Stimulated activated naive CD8-positive, alpha-beta T cell treated with anti-CD3 and anti-CD28 coated beads, Interleukin-15, amount 100 ng/mL, for 72 hours (primary cell): ENCODE measurements around the gene EBF3.

ENCODE experiments used
- ATAC-seq: fragments of 150-1000 bp; cut with Tn5 transposase; 2 replicates; pipeline ENCODE4 v1.10.0; 2021; ENCODE audit warnings: mild to moderate bottlenecking, moderate library complexity
- DNase-seq, 2 donors: peaks; one replicate each; pipeline ENCODE4 v3.0.0; 2021 to 2022
- H3K27ac Mint-ChIP-seq, 2 donors: one replicate each; pipeline ENCODE4 v1.8.0; 2022; ENCODE audit warnings: mild to moderate bottlenecking in 2 of 2, mixed read lengths in 2 of 2, moderate library complexity in 2 of 2
- H3K27me3 Mint-ChIP-seq: one replicate; pipeline ENCODE4 v1.8.0; 2022; ENCODE audit warnings: mixed read lengths
- H3K4me1 Mint-ChIP-seq: one replicate; pipeline ENCODE4 v1.8.0; 2022; ENCODE audit warnings: mild to moderate bottlenecking, mixed read lengths
- H3K4me3 Mint-ChIP-seq, 2 donors: one replicate each; pipeline ENCODE4 v1.8.0; 2022; ENCODE audit warnings: mild to moderate bottlenecking in 2 of 2, mixed read lengths in 2 of 2, moderate library complexity in 1 of 2
- H3K9me3 Mint-ChIP-seq, 2 donors: one replicate each; pipeline ENCODE4 v1.8.0; 2022; ENCODE audit warnings: mixed read lengths in 2 of 2

The EBF3 gene

DNA sequence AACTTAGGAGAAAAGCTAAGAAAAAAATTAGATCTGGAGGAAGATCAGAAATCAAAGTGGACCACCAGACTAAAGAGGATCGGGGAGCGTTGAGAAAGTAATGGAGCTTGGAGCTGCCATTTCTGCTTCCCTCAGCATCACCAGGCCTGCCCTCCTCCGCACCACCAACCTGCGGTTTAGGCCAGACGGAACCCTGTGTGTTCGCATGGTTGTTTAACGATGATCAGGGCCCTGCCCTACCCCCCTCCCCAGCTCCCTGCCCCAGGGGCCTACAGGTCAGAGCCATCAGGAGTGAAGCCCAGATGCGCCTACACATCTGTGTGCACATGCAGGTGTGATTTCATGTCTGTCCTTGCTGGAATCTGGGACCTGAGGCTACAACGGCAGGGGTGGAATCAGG lies 45.7 kb downstream of the EBF3 start:
- no peaks in the 10 kb centered on the region for H3K9me3 Mint-ChIP-seq

DNA sequence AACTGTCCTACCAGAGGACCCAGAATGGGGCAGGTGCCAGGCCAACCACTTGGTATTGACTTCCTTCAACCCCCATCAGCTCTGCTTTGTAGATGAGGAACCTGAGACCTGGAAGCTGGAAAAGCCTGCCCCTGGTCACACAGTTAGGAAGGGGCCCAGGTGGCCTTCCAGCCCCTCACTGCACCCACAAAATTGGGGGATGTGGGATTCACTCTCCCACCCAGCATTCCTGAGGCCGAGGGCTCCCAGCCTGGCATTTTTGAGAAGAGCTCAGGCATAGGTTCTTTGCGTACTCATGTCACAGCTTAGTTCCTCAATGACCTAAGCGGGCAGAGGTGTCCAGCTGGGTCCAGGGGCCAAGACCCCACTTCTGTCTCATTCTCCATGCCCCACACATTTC lies 46.1 kb downstream of the EBF3 start:
- ATAC-seq: no peak
- H3K4me3 Mint-ChIP-seq: no peak overlapping the region
- no peaks in the 10 kb centered on the region for H3K4me1 Mint-ChIP-seq
- no peak overlapping the region for H3K27ac Mint-ChIP-seq
- no peak for DNase-seq
- no peaks in the 10 kb centered on the region for H3K27me3 Mint-ChIP-seq
- no peaks in the 10 kb centered on the region for H3K9me3 Mint-ChIP-seq

More for the DNA sequence above, 45.7 kb downstream of the EBF3 start:
- Mint-ChIP-seq H3K27me3 (no peaks in the 10 kb centered on the region), H3K4me3 (no peak overlapping the region), H3K27ac (no peak overlapping the region), H3K4me1 (no peaks in the 10 kb centered on the region)
- no peak for DNase-seq
- ATAC-seq: no peak

DNA sequence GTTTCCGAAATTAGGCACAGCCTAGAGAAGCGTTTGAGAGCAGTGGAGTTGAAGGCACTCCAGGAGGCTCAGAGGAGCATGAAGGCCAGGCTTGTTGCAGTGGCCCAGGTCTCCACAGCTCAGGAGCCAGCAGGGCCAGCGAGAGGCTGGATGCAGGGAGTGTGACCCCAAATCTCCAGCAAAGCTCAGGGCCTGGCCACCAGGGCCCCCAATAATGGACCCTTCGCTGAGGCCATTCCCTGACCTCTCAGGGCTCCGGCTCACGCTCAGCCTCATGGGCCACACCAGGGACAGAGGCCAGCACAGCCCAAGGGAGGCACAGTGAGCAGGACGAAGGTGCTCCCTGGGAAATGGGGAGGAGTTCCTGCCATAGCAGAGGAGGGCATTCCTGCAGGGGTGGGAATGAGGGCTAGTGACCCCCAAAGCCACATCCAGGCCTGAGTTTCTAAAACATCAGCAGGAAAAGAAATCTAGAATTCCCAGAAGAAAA lies 47.5 kb downstream of the EBF3 start:
- no peaks in the 10 kb centered on the region for H3K4me1 Mint-ChIP-seq
- H3K4me3 Mint-ChIP-seq: no peak overlapping the region
- no peak overlapping the region for H3K27ac Mint-ChIP-seq
- ATAC-seq (no peak), DNase-seq (no peak)
- no peaks in the 10 kb centered on the region for H3K27me3 Mint-ChIP-seq
- no peaks in the 10 kb centered on the region for H3K9me3 Mint-ChIP-seq

DNA sequence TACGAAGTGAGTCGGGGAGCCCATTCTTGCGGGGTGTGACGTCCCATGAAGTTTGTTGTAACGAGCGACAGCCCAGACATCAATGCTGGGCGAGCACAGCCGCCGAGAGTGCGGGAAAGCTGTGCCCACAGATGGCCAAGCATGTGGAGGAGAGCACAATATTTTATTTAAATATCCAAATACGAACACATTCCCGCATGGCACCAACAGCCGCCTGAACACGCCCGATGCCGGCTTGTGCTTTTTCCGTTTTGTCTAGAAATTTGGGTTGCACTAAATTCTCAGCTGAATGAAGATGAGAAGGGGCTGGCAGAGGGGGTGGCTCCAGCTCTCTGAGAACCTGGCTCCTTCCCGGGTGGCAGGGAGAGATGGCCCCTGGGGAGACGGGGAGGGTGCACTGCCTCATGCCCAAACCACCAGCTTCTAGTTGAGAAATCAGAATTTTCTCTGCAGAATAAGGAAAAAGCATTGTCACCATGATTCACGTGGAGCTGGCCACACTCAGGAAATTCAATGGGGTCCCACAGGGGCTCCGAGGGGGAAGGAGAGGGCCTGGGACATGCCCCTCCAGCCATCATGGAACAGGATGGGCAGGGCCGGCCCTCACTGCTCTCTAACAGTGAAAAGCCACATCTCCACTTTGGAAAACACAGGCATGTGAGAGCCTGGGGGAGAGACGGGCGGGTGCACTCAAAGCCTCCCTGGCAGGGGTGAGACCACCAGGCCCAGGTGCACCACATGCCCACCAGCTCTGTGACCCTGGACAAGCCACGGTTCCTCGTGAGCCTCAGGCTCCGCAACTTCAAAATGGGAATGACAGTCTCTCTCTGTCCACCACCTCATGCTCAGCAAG lies 48.3 kb downstream of the EBF3 start:
- ATAC-seq (no peak), DNase-seq (no peak)
- Mint-ChIP-seq H3K4me1 (no peaks in the 10 kb centered on the region), H3K9me3 (no peaks in the 10 kb centered on the region), H3K27ac (no peak overlapping the region), H3K4me3 (no peak overlapping the region), H3K27me3 (no peaks in the 10 kb centered on the region)

DNA sequence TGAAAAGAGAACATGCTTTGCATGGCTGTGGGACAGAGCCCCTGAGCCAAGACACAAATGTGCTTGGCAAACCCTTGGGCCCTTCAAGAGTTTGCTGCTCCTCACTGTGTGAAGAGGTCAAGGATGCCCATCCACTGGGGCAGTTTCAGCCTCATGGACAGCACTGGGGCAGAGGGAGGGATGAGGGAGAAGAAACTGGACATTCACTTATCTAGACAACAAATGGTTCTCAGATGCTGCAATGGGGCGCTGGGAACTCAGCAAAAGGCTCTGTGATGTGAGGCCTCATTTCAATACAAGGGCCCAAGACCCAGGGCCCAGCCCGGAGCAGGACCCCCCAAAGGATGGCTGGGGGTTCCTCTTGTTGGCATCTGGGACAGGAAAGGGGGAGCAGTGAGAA lies 49.1 kb downstream of the EBF3 start:
- no peak overlapping the region for H3K4me3 Mint-ChIP-seq
- H3K27me3 Mint-ChIP-seq: no peaks in the 10 kb centered on the region
- no peak overlapping the region for H3K27ac Mint-ChIP-seq
- no peaks in the 10 kb centered on the region for H3K9me3 Mint-ChIP-seq
- DNase-seq: no peak
- no peaks in the 10 kb centered on the region for H3K4me1 Mint-ChIP-seq
- no peak for ATAC-seq

DNA sequence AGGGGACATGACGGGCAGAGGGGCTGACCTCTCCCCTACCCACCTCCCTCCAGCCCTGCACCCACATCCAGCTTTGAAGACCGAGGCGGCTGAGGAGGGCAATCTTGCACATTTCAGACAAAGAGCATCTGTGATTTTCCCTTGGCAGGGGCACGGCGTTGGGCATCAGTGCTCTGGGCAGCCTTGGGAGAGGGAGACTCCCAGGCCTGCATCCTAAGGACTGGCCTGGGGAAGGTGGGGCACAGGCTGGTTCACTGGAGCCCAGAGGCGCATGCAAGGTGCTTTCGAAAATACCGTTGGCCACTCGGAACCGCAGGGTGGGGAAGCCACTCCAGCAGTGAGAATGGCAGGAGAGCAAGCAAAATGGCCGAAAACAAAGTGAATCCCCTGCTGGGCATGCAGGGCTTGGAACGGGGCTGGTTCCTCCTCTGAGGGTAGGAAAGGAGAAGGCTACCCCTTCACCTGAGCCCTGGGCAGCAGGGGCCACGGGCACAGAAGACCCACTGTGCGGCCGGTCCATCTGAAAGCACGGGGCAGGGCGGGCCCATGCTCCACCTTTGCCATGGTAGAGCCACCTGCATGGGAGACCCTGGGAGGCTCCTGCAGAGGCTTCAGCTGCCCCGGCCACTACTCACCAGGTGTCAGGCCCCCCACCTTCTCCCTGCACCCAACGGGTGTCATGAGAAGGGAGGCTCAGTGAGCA lies 49.8 kb downstream of the EBF3 start:
- Mint-ChIP-seq H3K4me1 (no peaks in the 10 kb centered on the region), H3K4me3 (no peak overlapping the region), H3K27ac (no peak overlapping the region), H3K27me3 (no peaks in the 10 kb centered on the region), H3K9me3 (no peaks in the 10 kb centered on the region)
- ATAC-seq (no peak), DNase-seq (no peak)

DNA sequence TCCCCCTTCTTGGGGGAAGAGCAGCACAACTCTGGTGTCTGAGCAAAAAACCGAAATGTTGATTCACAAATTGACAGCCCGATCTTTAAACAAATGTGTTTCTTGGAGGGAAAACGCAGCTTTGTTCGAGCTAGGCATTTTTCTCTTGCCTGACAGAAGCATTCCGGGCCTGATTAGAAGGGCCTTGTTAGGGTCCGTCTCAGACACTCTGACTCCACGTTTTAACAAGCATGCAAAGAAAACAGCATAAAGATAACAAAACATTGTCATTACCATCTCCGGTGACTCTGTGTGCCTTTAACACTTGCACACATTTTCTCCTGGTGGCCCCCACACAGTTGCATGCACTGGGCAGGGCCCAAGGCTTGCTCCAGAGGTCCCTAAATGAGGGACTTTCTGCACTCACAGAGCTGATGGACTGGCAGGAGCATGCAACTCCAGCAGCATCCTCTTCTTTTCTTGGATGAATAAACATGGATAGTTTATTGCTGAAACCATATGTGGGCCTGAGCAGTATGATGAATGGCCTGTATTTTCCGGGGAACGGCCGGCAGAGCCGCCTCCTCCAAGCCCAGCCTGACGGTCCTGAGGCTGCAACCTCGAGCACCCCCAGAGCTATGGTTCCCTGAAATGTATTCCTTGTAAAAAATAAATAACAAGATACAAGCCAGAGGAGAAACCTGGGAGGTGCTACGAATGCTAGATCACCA lies 50.9 kb downstream of the EBF3 start:
- Mint-ChIP-seq H3K9me3 (no peaks in the 10 kb centered on the region), H3K4me1 (no peaks in the 10 kb centered on the region), H3K4me3 (no peak overlapping the region), H3K27me3 (no peaks in the 10 kb centered on the region), H3K27ac (no peak overlapping the region)
- ATAC-seq (no peak), DNase-seq (no peak)

DNA sequence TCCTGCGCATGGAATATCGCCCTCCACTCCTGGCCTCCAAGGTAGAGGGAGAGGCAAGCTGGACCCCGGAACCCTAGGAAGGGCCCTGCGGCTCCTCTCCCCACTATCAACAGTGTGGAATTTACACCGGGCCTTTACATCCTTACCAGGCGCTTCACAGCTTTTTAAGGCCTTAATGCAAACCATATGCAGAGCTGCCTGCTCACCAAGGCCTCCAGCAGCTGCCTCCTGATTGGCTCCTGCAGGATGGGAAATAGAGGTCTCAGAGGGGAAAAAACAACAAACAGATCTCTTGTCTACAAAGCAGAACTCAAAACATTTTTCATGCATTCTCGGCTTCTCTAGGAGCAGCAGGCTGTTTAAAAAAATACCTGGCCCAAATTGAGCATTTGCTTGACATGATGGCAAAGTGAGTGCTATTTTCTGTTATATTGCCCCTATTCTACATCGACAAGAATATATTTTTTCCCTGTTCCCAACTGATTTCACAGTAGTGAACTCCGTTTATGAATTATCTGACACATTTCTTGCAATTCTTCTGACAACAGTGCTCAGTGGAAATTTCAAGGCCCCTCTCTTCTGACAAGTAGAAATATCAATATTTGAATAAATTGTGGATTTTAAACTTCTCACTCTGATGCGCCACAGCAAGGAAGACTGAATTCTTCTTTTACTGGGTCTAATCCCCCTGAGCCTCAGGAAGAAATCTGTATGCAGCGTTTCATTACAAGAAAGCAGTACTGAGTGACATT lies 51.7 kb downstream of the EBF3 start:
- Mint-ChIP-seq H3K27me3 (no peaks in the 10 kb centered on the region), H3K9me3 (no peaks in the 10 kb centered on the region), H3K4me3 (no peak overlapping the region), H3K27ac (no peak overlapping the region), H3K4me1 (no peaks in the 10 kb centered on the region)
- DNase-seq: no peak
- no peak for ATAC-seq

DNA sequence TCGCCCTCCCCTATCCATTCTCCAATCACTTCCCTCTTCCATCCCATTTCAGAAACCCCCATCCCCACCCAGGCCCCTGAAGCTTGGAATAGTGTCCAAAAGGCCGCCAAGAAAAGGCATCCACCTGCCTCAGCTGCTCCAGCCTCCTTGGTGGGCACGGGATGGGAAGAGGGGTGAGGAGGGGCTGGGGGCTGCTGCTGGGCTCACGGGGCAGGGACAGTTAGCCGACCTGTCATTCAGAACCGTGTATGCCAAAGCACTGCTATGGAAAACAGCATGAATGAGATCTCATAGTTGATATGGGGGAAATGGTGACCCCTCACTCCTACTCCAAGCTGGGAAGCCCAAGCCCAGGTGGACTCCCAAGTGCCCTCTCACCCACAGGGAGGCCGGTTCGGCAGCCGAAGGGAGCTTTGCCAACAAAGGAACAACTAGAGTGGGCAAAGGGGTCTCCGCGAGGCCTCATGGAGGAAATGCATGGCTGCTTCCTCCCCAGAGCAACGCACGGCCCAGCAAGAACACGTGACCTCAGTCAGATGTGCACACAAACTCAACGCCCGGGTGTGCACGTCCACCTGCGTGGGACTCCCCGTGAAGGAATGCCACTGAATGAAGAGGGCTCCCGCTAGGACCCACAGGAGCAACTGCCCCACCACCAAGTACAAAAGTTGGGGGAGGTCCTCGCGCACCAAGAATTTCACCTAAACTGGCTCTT lies 52.5 kb downstream of the EBF3 start:
- Mint-ChIP-seq H3K27me3 (no peaks in the 10 kb centered on the region), H3K4me3 (no peak overlapping the region), H3K9me3 (no peaks in the 10 kb centered on the region), H3K27ac (no peak overlapping the region), H3K4me1 (no peaks in the 10 kb centered on the region)
- DNase-seq (no peak), ATAC-seq (no peak)

DNA sequence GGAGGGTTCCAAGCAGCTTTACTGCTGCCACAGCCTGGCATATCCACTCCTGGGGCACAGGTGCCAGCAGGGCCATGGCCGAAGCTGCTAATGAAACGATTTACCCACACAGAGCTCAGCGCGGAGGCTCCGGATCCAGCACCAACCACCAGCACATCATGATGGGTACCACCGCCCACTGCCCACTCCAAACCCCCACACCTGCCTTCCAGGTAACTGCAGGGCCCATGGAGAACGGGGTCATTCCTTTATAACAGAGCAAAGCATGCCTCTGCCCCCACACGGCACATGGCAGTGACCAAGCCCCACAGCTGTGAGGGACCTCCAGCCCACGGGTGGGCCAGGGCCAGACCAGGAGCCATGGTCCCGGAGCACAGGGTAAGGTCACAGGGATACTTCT lies 53.2 kb downstream of the EBF3 start:
- no peak overlapping the region for H3K4me3 Mint-ChIP-seq
- ATAC-seq (no peak), DNase-seq (no peak)
- no peaks in the 10 kb centered on the region for H3K4me1 Mint-ChIP-seq
- H3K27me3 Mint-ChIP-seq: no peaks in the 10 kb centered on the region
- H3K9me3 Mint-ChIP-seq: no peaks in the 10 kb centered on the region
- H3K27ac Mint-ChIP-seq: no peak overlapping the region

DNA sequence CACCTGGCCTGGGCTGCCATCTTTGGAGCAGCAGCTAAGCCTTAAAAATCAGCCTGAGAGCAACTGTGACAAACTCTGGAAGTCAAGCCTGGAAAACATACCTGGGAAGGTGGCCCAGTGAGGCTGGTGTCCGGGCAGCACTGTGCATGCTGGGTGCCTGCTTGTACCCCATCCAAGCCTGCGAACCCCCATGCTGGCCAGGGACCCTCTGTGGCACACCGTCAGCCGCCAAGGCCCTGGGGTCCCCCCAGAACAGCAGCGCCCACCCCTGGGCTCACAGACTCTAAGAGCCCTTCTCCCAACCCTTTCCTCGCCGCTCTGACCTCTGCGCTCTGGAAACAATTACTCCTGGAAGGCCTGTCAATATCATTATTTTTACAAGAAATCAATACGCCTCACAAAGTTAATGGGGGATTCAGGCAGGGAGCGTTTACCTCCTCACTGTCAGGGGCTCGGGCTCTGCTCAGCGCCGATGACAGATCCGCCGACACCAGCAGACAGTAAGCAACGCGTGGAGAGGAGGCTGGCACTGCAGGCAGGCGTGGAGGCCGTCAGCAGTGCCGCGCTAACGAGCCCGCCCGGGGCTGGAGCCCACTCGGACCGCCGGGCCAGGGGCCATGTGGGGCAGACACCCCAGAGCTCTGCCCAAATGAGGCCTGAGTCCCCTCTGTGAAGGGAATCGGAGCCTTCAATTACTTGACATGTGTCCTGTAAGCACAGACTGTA lies 54.4 kb downstream of the EBF3 start:
- no peak overlapping the region for H3K27ac Mint-ChIP-seq
- H3K4me3 Mint-ChIP-seq: no peak overlapping the region
- H3K9me3 Mint-ChIP-seq: no peaks in the 10 kb centered on the region
- no peaks in the 10 kb centered on the region for H3K27me3 Mint-ChIP-seq
- ATAC-seq (no peak), DNase-seq (no peak)
- no peaks in the 10 kb centered on the region for H3K4me1 Mint-ChIP-seq

DNA sequence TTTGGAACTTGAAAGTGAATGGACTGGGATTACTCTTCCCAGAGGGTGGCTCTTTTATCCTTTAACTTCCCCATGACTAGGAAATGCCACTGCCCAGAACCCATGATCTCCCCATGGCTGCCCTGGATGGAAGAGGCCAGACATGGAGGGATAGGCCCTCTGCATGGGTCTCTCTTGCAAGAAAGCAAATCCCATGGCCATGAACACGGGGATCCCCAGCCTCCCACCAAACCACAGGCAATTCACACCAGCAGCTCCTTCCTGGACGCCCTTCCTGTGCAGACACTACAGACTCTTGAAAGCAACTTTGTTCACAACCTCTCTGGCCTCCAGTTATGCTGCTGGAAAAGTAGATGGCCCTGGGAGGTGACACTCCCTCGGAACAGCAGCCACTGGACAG lies 55.0 kb downstream of the EBF3 start:
- Mint-ChIP-seq H3K27ac (peak overlapping the region in 1 of 2 donors; percentile 93), H3K4me3 (no peak overlapping the region), H3K27me3 (no peaks in the 10 kb centered on the region), H3K4me1 (no peaks in the 10 kb centered on the region), H3K9me3 (no peaks in the 10 kb centered on the region)
- no peak for DNase-seq
- ATAC-seq: no peak

DNA sequence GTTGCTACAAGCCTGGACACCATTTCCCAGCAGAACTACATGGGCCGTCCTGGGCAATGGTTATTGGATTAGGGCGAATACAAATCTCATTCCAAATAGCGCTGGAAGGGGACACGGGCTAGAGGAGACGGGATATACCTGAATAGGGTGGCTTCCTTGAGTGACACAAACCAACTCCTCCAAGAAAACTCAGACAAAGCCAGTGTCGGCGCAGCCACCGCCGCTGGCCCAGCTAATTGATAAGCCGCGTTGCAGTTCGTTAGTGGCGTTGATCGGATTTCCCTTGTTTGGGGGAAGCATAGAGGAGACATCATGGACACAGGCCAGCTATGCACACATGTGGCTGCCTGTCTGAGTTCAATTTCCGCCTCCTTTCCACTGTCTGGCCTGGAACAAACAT lies 55.7 kb downstream of the EBF3 start:
- ATAC-seq (no peak), DNase-seq (no peak)
- Mint-ChIP-seq H3K27ac (no peak overlapping the region), H3K4me1 (no peaks in the 10 kb centered on the region), H3K9me3 (no peaks in the 10 kb centered on the region), H3K27me3 (no peaks in the 10 kb centered on the region), H3K4me3 (no peak overlapping the region)

DNA sequence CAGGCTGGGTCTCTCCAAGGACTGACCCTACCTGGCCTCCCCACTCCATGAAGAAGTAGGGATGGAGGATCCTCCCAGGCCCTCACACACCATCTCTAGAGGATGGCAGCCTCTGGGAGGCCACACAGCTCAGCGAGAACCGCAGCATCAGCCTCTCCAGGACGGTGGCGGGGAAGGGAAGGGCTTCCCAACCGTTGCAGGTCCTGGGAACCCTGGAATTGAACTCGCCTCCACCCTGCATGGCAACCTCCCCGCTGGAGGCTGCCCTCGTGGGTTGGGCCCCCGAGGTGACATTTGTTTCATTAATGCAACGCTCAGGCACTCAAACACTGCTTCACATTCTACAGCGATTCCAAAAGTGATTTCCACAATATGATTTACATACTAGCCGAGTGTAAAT lies 58.5 kb downstream of the EBF3 start:
- DNase-seq (no peak), ATAC-seq (no peak)
- H3K4me1 Mint-ChIP-seq: no peaks in the 10 kb centered on the region
- H3K4me3 Mint-ChIP-seq: no peak overlapping the region
- peaks cover 11% of the 10 kb centered on the region for H3K27me3 Mint-ChIP-seq
- no peak overlapping the region for H3K27ac Mint-ChIP-seq
- no peaks in the 10 kb centered on the region for H3K9me3 Mint-ChIP-seq
